K562 (cell line): Measurements from ENCODE around the gene TBCC. TPM values are rescaled to one million over a fixed set of nuclear protein-coding genes. Genes with fewer than 3 reads are reported as not detected.

Experiments used
- ATF6 ChIP-seq: sonication (generic); formaldehyde crosslinking; IDR thresholded peaks from 2 replicates; pipeline ENCODE4 v1.4.0; 2020; ENCODE audit warnings: mild to moderate bottlenecking, missing genetic modification reagents
- CBX3 ChIP-seq, 2 experiments: IDR thresholded peaks; 1 replicate in 1 of 2; 2 replicates in 1 of 2; pipeline ENCODE4 v1.6.1; 2012; ENCODE audit warnings: inconsistent platforms in 2 of 2, low read length in 2 of 2, borderline replicate concordance in 1 of 2, control low read depth in 1 of 2
- E2F1 ChIP-seq: sonication (generic); formaldehyde crosslinking; IDR thresholded peaks from 2 replicates; pipeline ENCODE4 v1.8.1; 2023; ENCODE audit warnings: mild to moderate bottlenecking, missing genetic modification reagents, moderate library complexity
- ETV1 ChIP-seq: fragments of 450-650 bp; conservative IDR thresholded peaks from 2 replicates; pipeline ENCODE4 v1.6.1; 2016; ENCODE audit warnings: missing genetic modification characterization, control low read depth, low read depth, missing compliant biosample characterization
- FOXA3 ChIP-seq, 2 experiments: fragments of 450-650 bp in 1 of 2; sonication (generic) in 1 of 2; formaldehyde crosslinking; IDR thresholded peaks in 1 of 2; conservative IDR thresholded peaks in 1 of 2; 2 replicates each; pipeline versions ENCODE4 v1.4.0 to v1.8.0; 2020 to 2022; ENCODE audit warnings: mild to moderate bottlenecking in 2 of 2, missing genetic modification reagents in 1 of 2
- GTF2F1 ChIP-seq: IDR thresholded peaks from 2 replicates; pipeline ENCODE4 v1.6.1; 2011; ENCODE audit warnings: low read depth, low read length, improper control_type of control experiment
- HEY1 ChIP-seq: fragments of 250-450 bp; sonication (Bioruptor Pico); IDR thresholded peaks from 2 replicates; pipeline ENCODE4 v1.5.0; 2020; ENCODE audit warnings: mild to moderate bottlenecking, moderate library complexity, borderline replicate concordance
- HIVEP1 ChIP-seq: fragments of 250-450 bp; sonication (Bioruptor Pico); IDR thresholded peaks from 2 replicates; pipeline ENCODE4 v1.4.0; 2020; ENCODE audit warnings: mild to moderate bottlenecking
- KAT7 ChIP-seq: sonication (generic); formaldehyde crosslinking; IDR thresholded peaks from 2 replicates; pipeline ENCODE4 v1.8.0; 2022; ENCODE audit warnings: missing genetic modification reagents, mild to moderate bottlenecking, borderline replicate concordance
- MXI1 ChIP-seq: IDR thresholded peaks from 2 replicates; pipeline ENCODE4 v1.6.1; 2011; ENCODE audit warnings: low read depth, mild to moderate bottlenecking, improper control_type of control experiment, low read length
- NR2C2 ChIP-seq, 2 experiments: fragments of 200-800 bp in 1 of 2; sonication (Bioruptor generic) in 1 of 2; sonication (generic) in 1 of 2; formaldehyde crosslinking in 1 of 2; IDR thresholded peaks; 2 replicates each; pipeline versions ENCODE4 v1.6.1 to v1.8.0; 2016 to 2022; ENCODE audit warnings: mild to moderate bottlenecking in 1 of 2, missing compliant biosample characterization in 1 of 2, missing genetic modification characterization in 1 of 2, missing genetic modification reagents in 1 of 2
- TAF9B ChIP-seq: fragments of 450-650 bp; IDR thresholded peaks from 2 replicates; pipeline ENCODE4 v1.6.1; 2018; ENCODE audit warnings: mild to moderate bottlenecking; ENCODE audit not compliant: partially characterized antibody
- TAL1 ChIP-seq: fragments of 450-650 bp; IDR thresholded peaks from 2 replicates; pipeline ENCODE4 v1.6.1; 2016; ENCODE audit warnings: mild to moderate bottlenecking
- THAP7 ChIP-seq: fragments of 250-450 bp; sonication (Bioruptor Pico); IDR thresholded peaks from 2 replicates; pipeline ENCODE4 v1.5.0; 2021
- YY1 ChIP-seq, 3 experiments: IDR thresholded peaks; 2 replicates each; pipeline ENCODE4 v1.6.1; 2011; ENCODE audit warnings: low read length in 2 of 3, mild to moderate bottlenecking in 2 of 3, moderate library complexity in 2 of 3, borderline replicate concordance in 1 of 3, control low read depth in 1 of 3, low read depth in 1 of 3; ENCODE audit not compliant: insufficient read depth in 3 of 3, insufficient replicate concordance in 2 of 3, control insufficient read depth in 1 of 3, insufficient read length in 1 of 3; ENCODE audit errors: extremely low read depth in 1 of 3
- ZNF23 ChIP-seq: fragments of 250-450 bp; sonication (Bioruptor Pico); IDR thresholded peaks from 2 replicates; pipeline ENCODE4 v1.4.0; 2020; ENCODE audit warnings: mild to moderate bottlenecking
- ZNF347 ChIP-seq: fragments of 450-650 bp; formaldehyde crosslinking; IDR thresholded peaks from 2 replicates; pipeline ENCODE4 v1.4.0; 2020; ENCODE audit warnings: low read depth, mild to moderate bottlenecking, moderate library complexity
- ZNF408 ChIP-seq: fragments of 250-450 bp; sonication (Bioruptor Pico); IDR thresholded peaks from 2 replicates; pipeline ENCODE4 v1.4.0; 2020; ENCODE audit warnings: low read depth, mild to moderate bottlenecking, moderate library complexity
- ZNF445 ChIP-seq: fragments of 250-450 bp; sonication (Bioruptor Pico); IDR thresholded peaks from 2 replicates; pipeline ENCODE4 v1.4.0; 2020; ENCODE audit warnings: low read depth, mild to moderate bottlenecking, moderate library complexity
- ZNF740 ChIP-seq, 3 experiments: fragments of 200-800 bp in 1 of 3; sonication (Bioruptor generic) in 1 of 3; sonication (generic) in 1 of 3; formaldehyde crosslinking in 1 of 3; IDR thresholded peaks; 2 replicates each; pipeline versions ENCODE4 v1.6.1 to v1.8.0; 2016 to 2022; ENCODE audit warnings: mild to moderate bottlenecking in 2 of 3, missing compliant biosample characterization in 2 of 3, missing genetic modification characterization in 2 of 3, missing genetic modification reagents in 1 of 3
- polyA plus RNA-seq, 8 experiments: library from polyadenylated mRNA; depleted of rRNA in 4 of 8; stranded (reverse) in 5 of 8; unstranded in 3 of 8; fragments of >200 nt; fragmentation: Nextera tagmentation in 2 of 8; fragmentation: Illumina TruSeq in 1 of 8; extraction: Ambion mirVana in 2 of 8; extraction: Trizol in 1 of 8; gene quantifications; 2 replicates each; pipeline versions ENCODE4 v1.2.1 to v1.2.3, GENCODE V29; 2011 to 2014; ENCODE audit warnings: inconsistent platforms in 1 of 8, missing spikeins in 1 of 8
- total RNA-seq, 7 experiments: library from RNA; depleted of rRNA in 6 of 7; stranded (reverse); fragments of >200 nt in 6 of 7; fragmentation: Illumina TruSeq in 2 of 7; extraction: Trizol in 2 of 7; gene quantifications; 2 replicates each; pipeline versions ENCODE4 v1.2.1 to v1.2.3, GENCODE V29; 2011 to 2021; ENCODE audit warnings: low replicate concordance in 1 of 7

The TBCC gene
- total and polyA plus RNA-seq, 9 of the 15 experiments (the other 6 are each of a cell fraction or from before 2014, with no cell fraction given) = 2.8 to 34.1 (median 23.3) TPM

- no peak for TF ChIP-seq THAP7 (CRISPR knock-in tag)
- TF ChIP-seq ZNF408 (CRISPR knock-in tag) = no peak
- TF ChIP-seq ZNF23 (CRISPR knock-in tag) = no peak
- no peak for TF ChIP-seq FOXA3 (CRISPR knock-in tag; conservative IDR thresholded peaks at IDR 0.05 in 1 of 2, IDR thresholded peaks at IDR 0.05 in 1 of 2)
- 0 out of 2 replicates have a peak, but pooled peaks have one; percentile 2 for TF ChIP-seq MXI1
- no peak for TF ChIP-seq ZNF445
- TF ChIP-seq TAL1 = no peak
- TF ChIP-seq TAF9B = no peak
- no peak for TF ChIP-seq HIVEP1 (CRISPR knock-in tag)
- TF ChIP-seq E2F1 (CRISPR knock-in tag) = no peak
- TF ChIP-seq ATF6 (CRISPR knock-in tag) = no peak
- TF ChIP-seq KAT7 (CRISPR knock-in tag) = 0 out of 2 replicates have a peak, but pooled peaks have one; percentile 18
- no peak for TF ChIP-seq ZNF347 (CRISPR knock-in tag)
- no peak for TF ChIP-seq YY1 (IDR thresholded peaks at IDR 0.05; ENCODE audit: borderline replicate concordance in 1 of 3, control insufficient read depth in 1 of 3, extremely low read depth in 1 of 3, insufficient read depth in 3 of 3, insufficient read length in 1 of 3, insufficient replicate concordance in 2 of 3, low read depth in 1 of 3, low read length in 2 of 3)
- no peak for TF ChIP-seq CBX3 (IDR thresholded peaks at IDR 0.05; ENCODE audit: borderline replicate concordance in 1 of 2, low read length in 2 of 2)
- TF ChIP-seq ETV1 (tag) = no peak
- no peak for TF ChIP-seq NR2C2 (CRISPR knock-in tag; IDR thresholded peaks at IDR 0.05)
- TF ChIP-seq NR2C2 (tag; IDR thresholded peaks at IDR 0.05) = peak; percentile 47
- TF ChIP-seq HEY1 = no peak
- TF ChIP-seq GTF2F1 = no peak
- TF ChIP-seq ZNF740 (CRISPR knock-in tag; IDR thresholded peaks at IDR 0.05) = no peak
- TF ChIP-seq ZNF740 (tag; IDR thresholded peaks at IDR 0.05) = no peak
Measured at GRCh38 chr6:42783876-42784642, 38.2 kb upstream of the TBCC start (continued).
